GM19324 (cell line): ENCODE results near the gene PEX14.

Source experiments
- ATAC-seq: cut with Tn5 transposase; IDR thresholded peaks from one replicate; pipeline ENCODE4 v1.9.1; 2021; ENCODE audit warnings: mild to moderate bottlenecking, moderate library complexity; ENCODE audit not compliant: unreplicated experiment, low FRiP score

Gene PEX14

DNA sequence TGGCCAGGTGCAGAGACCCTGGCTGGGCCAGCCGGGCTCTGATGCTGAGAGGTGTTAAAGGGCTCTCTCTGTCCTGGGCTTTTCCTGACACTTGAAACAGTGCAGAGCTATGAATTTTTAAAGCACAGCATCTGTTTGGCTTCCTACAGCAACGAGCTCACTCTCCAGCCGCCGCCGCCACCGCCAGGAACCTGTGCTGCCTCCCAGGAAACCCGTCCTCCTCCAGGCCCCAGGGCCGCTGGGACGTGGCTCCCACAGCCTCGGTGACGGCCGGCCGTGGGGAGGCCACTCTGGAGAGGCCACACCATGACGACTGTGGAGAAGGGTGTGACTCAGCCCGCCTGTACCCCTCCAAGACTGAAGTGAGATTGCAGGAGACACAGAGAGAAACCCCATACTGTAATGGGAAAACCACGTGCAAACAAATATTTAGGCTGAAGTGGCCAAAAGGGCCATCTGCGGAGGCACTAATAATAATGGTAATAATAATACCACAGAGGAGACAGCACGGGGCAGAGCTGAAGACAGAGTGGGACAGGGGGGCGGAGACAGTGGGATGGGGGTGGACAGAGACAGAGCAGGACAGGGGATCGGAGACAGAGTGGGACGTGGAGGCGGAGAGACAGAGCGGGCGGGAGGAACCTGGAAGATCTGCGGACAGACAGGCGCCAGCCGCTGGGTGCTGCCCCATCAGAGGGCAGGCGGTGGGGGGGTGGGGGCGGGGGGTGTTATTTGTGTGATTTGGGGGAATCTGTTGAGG, 182.5 kb downstream of the PEX14 start:
- no peak for ATAC-seq

DNA sequence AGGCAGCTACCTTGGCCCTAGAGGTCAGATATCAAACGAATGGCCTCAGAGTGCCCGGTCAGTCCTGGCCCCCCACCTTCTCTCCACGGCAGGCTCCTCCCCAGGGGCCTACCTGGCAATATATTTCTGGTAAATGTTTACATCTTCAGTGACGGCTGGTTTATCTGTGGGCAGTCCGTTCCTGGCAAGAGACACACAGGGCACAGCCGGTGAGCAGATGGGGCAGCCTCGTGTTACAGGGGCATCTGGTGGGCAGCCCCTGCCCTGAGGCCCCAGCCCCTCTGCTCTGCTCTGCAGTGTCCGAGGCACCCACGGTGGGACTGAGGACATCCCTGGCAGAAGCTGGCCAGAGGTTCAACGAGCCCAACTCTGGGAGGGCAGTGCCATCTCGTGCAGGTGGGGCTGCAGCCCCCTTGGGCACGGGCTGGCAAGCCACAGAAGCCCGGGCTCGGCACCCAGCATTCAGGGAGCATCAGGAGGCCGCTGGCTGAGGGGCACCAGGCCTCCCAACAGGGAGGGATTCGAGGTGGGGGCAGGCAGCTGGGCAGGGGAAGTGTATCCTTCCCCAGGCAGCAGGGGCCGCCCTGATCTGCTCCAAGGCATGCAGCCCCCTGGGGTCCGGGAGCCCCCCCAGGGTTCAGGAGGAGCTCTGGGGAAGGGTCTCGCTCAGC, 183.8 kb downstream of the PEX14 start:
- no peak for ATAC-seq

DNA sequence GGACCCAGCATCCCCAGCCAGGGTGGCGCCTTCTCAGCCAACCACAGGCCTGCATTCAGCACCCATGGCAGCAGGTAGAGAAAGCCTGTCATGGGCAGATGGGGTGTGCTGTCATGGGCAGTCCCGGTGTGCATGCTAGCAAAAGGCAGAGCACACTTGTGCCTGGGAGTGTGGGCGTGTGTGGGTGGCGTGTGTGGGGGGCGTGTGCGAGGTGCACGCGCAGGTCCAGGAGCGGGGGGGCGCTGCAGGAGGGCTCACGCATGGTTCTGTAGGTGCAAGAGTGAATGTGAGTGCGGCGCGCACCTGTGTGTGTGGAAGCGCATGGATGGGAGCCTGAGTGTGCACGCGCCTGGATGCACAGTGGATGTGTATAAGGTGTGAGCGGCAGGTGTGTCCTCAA, 184.5 kb downstream of the PEX14 start:
- no peak for ATAC-seq

DNA sequence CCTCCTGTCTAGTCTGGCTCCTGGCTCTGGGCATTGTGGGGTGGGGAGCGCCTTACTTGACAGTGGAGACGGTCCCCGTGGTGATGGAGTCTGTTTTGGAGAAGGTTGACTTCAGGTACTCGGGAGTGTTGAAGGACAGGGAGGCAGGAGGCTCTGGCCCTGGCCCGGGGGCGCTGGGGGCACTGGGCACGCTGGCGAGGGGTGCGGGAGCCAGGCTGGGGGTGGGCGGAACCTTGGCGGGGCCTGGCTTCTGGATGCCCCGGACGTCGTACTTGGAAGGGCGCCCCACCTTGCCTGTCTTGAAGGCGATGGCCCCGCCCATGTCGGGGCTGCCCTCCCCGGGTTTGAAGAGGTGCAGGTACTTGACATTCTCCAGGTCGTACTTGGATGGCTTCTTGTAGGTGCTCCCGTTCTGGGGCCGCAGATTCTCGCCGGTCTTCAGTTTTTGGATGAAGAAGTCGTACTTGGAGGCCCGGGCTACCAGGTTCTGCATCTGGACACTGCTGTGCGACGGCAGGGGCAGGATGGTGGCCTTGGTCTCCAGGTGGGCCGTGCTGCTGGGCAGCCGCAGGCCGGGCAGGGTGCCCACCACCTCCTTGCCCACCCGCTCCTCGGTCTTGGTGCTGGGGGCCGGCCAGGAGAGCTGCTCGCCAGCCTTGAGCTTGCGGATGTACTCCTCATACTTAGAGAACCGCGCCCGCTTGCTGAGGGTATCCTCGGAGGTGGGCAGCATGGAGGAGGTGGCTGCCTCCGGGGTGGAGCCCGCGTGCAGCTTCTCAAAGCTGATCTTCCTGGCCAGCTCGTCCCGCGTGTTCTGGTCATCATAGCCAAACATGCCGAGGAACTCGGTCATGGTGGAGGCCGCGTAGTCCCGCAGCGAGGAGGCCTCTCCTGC, 185.1 kb downstream of the PEX14 start:
- ATAC-seq = no peak

DNA sequence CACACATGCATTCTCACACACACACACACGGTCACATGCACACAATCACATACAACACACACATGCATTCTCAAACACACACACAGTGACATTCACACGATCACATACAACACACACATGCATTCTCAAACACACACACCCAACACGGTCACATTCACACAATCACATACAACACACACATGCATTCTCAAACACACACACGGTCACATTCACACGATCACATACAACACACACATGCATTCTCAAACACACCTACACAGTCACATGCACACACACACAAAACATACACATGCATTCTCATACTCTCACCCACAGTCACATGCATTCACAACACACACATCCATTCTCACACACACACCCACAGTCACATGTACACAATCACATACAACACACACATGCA, 186.7 kb downstream of the PEX14 start:
- no peak for ATAC-seq

DNA sequence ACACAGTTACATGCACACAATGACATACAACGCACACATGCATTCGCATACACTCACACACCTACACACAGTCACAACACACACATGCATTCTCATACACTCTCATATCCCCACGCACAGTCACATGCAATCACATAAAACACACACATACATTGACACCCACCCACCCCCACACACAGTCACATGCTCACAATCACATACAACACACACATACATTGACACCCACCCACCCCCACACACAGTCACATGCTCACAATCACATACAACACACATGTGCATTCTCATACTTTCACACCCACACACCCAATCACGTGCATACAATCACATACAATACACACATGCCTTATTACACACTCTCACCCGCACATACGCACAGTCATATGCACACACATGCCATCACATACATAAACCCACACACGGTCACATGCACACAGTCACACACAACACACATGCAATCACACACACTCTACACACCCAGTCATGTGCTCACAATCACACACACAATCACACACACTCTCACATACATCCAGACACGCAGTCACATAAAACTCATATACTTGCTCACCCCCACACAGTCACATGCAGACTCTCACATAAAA, 187.4 kb downstream of the PEX14 start:
- no peak for ATAC-seq

DNA sequence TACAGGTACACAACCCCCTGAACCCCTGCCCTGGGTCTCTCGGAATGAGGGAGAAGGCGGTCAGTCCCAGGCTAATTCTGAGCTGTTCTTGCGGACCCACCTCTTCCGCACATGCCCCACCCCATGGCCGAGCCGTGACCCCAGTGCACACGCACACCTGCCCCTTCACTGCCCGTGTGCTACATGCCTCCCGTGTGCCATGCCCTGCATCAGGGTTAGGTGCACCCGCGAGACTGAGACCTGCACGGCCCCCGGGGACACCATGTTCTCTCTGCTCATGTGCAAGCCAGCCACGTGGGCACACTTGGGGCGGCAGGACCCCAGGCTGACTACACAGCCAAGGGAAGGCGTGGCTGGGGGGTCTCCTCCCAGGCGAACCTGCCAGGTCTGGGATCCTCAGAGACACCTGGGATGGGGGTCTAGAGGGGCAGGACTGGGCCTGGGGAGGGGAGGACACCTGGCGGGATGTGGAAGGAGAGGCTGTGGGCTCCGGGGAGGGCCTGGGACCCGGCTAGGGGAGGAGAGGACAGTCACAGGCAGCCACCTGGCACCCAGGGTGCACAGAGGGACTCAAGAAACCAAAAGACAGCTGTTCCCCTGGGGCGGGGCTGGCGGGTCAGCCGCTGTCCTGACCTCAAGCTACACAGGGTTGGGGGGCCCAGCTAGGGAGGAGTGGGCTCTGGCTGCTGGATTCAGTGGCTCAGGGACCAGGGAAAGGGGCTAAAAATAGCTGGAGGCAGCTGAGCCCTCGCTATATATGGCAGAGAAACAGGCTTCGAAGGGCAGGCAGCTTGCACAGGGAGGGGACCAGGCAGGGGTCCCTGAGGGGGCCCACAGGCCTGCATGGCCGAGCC, 188.3 kb downstream of the PEX14 start:
- ATAC-seq = no peak

DNA sequence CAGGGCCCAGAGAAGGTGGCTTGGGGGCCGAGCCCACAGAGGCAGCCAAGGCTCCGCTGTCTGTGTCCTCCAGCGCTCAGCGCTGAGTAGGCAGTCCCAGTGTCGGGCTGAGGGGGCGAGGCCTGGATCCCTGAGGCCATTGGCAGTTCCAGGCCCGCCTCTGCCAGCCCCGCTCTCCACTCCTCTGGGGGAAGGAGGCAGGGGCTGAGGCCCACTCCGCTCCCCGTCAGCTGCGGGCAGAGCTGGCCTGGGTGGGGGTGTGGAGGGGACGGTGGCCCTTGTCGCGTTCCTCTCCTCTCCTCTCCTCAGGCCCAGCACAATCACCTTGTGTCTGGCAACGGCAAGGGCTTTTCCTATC, 188.9 kb downstream of the PEX14 start:
- ATAC-seq = no peak

DNA sequence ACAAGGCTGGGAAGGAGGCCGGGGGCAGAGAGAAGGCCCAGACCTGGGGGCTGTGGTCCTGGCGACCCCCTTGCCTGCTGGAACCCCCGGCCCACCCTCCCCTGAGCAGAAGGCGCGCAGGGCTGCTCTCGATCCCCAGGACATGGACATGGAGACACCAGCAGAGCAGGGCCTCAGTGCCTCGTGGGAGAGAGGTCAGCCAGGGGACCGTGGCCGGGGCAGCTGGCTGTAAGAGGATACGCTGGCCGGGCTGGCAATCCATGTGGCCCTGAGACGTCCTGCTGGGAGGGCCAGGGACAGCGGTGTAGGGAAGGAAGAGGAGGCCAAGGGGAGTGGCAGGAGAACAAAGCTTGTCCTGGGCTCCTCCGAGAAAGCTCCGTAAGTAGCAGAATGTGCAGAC, 189.5 kb downstream of the PEX14 start:
- ATAC-seq = no peak

DNA sequence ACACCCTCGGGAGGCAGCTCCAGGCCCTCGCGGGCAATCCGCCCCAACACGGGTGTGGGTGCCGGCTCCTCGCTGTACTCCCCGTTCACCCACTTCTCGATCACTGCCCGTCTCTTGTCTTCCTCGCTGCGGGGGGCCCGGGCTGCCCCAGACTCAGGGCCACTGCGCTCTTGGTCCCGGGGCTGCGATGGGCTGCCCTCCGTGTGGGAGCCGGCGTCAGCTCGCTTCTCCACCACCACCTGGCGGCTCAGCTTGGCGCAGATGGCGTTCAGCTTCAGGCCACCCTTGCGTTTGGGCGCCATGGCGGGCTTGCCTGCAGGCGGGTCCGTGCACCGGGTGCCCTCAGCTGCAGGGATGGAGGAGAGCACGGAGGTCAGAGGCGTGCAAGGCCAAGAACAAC, 190.5 kb downstream of the PEX14 start:
- ATAC-seq = no peak

DNA sequence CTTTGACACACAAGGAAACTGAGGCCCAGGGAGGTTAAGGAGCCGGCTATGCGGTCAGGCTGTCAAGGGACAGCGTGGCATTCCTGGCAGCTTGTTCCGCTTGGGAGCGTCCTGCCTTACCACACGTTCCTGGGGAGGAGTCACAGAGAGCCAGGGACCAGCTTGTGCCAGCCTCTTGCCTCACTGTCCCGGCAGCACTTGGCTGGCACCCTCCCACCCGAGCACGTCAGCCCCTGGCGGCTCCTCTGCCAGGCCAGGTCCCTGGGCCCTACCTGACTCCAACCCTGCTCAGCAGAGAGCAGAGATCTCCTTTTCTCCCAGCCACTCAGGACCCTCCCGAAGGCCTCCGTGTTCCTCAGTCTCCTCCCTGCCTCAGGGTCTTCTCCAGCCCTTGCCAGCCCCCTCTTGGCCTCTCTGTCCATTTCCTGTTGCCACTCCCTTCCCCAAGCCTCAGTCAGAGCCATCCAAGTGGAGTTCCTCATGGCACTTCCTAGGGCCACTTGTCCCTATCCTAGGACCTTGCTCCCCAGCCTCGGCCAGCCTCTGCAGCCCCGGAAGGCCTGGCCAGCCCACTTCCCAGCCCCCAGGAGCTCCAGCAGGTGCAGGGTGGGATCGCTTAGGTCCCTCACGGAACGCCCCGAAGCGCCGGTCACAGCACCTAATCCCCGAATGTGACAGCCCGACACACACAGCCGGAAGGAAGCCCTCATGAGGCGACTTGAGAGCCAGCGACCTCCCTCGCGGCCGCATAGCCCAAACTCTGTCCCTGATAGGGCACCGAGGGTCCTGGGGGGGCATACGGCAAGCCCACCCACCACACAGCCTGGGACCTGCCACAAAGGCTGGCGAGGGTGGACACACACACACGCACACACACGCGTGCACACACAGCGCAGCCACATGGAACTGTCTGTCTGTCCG, 191.4 kb downstream of the PEX14 start:
- no peak for ATAC-seq

DNA sequence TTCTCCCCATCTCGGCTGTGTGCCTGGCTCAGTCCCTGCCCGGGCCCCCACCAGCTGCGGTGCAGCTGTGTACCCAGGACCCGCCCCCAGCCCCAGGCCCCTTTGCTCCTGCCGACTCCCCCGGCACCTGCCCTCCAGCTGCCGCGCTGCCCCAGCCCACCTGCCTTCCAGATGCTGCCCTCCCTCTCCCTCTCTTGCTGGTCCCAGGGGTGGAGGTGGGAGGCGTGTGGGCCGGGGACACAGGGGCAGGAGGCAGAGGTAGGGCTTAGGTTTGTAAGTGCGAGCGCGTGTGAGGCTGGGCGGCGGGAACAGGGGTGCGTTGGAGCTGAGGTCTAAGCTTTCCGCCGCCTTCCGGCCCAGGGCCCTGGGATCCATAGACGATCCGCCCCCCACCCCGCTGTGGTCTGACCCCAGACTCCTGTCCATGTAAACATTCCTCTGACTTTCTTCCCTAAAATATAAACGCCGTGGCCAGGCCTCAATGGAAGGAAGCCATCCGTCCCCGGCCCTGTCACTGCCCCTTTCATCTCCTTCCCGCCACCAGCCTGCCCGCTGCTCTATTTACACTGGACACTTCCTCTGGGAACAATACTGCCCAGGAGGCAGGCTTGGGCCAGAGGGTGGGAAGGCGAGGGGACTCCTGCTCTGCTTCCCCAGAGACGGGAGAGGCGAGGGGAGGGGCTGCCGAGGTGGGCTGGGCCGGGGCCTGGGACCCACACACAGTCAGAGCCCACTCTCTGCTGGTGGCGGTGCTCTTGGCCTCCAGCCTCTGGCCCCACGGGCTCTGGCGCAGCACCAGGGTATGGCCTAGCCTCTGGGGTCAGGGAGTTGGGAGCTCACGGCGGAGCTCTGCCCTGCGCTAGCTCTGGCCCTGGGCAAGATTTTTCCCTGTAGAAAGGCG, 193.4 kb downstream of the PEX14 start:
- ATAC-seq = no peak

DNA sequence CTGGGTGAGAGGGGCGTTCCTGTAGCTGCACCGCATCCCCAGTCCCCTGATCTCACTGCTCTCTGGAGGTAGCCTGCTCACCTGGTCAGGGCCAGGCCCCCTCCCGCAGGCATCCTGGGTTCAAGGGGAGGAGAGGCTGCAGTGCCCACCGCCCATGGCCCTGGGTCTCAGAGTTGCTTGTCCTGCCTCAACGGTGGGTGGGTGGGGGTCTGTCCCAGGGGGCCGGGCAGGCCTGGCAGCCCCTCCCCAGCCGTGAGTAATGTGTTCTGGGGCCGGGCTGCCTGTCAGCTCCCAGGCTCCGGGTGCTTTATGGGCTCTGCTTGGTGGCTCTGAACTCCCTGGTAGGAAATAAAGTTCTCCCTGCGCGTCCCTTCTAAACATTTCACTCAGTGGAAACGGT, 194.8 kb downstream of the PEX14 start:
- no peak for ATAC-seq

DNA sequence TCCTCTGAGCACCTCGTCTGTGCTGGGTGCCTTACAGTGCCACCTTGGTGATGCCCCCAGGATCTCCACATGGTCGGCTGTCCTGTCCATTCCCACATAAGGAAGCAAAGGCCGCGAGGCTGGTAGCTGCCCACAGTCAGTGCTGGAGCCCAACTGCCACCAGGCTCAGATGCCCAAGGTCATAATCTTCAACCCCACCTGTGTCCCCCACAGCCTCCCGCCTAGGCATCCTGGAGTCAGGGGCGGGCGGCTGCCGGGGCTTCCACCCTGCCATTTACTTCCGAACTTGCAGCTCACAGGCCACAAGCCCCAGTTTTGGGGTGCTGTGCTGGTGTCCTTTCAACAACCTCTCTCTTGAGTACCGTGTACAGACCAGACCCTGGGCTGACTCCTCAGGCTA, 195.4 kb downstream of the PEX14 start:
- no peak for ATAC-seq

DNA sequence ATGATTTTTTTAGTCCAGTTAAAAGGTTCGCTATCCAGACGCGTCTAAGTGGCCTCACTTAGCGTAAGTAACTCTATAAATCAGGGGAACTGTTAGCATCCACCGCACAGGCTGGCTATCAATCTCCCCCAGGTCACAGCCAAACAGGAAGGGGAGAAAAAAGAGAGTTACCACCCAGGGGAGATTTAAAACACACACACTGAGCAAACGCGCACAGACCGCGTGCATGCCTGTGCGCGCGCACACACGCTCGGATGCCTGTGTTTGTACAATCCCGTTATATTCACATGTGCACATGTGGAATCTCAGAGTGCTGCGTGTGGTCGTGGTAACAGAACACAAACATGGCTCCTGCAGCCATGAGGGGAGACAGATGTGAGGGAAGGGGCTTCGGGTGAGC, 196.3 kb downstream of the PEX14 start:
- ATAC-seq = no peak

DNA sequence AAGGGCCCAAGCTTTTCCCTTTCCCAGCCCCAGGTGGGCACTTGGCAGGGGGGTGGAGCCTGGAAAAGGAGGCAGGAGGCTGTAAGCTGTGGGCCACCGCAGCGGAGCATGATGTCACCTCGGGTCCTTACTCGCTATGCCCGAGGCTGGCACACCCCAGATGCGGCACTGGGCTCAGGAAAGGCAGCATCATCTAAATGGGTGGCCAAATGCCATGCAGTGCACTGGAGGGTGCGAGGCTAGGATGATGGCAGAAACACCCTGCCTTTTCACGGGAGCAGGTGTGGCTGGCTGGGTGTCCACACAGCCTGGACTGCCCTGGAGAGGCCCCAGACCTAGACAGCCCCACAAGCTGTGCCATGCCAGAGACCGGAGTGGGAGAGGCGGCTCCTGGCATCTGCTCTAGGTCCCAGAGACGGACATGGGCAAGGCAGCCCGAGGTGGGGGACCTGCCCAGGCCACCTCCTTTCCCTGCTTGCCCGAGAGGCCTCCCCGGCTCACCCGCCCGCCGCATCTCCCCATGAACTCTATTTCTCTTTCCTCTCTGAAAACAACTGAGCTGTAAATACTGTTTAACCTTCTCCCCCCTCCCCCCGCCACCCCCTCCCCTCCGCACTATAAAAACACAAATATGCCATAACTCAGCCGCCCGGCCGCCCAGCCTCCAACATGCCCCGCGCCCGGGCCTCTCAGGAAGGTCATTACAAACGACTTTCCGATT, 197.0 kb downstream of the PEX14 start:
- ATAC-seq = no peak

DNA sequence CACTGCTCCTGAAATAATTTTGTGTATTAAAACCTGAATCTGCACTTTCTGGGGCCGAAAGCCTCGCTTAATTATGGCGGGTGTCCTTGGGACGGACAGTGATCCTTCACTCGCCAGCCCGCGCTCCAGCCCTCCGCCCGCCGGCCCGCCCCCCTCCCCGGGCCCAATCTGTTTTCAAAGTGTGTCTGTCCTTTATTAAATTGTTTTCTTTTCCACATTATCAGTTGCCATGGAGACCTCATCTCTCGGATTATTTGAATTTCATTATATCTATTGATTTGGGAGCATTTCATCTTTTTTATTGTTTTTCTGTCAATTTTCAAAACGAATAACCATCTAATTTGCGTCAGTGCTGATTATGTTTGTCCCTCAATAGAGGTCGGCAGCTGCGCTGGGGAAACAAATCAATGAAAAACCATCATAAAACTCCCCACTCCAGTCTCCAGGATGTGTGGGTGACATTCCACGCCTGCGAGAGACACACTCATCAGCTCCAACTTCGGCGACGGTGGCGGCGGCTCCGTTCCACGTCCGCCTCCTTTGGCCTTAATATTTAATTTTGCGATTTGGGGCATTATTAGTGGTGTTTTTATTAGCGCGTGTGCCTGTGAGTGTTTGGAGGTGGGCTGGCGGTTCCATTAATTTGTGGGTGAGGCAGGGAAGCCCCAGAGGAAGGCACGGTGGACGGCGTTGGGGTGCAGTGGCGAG, 197.7 kb downstream of the PEX14 start:
- ATAC-seq = no peak
